Muscle layer of colon (tissue), 2 donors: ENCODE data around the gene TPSAB1.
"Not testable (repeated sequence)": the region's sequence is repeated elsewhere in the genome, so short reads cannot be mapped to it uniquely, and the experiment has no call there.

Experiments used
- H3K27ac ChIP-seq: one replicate; pipeline ENCODE4 v1.7.0; 2013; ENCODE audit warnings: low read depth, mild to moderate bottlenecking, low read length, moderate library complexity
- H3K27me3 ChIP-seq, 2 donors: one replicate each; pipeline ENCODE4 v1.7.0; 2013; ENCODE audit warnings: low read length in 2 of 2, mild to moderate bottlenecking in 2 of 2; ENCODE audit not compliant: insufficient read depth in 2 of 2, control insufficient read depth in 1 of 2
- H3K36me3 ChIP-seq: one replicate; pipeline ENCODE4 v1.7.0; 2013; ENCODE audit warnings: mild to moderate bottlenecking, low read length; ENCODE audit not compliant: insufficient read depth
- H3K4me1 ChIP-seq: one replicate; pipeline ENCODE4 v1.7.0; 2013; ENCODE audit warnings: mild to moderate bottlenecking, low read length; ENCODE audit not compliant: insufficient read depth
- H3K4me3 ChIP-seq, 2 donors: one replicate each; pipeline ENCODE4 v1.7.0; 2013; ENCODE audit warnings: low read length in 2 of 2, low read depth in 1 of 2, mild to moderate bottlenecking in 1 of 2, moderate library complexity in 1 of 2
- H3K9ac ChIP-seq: one replicate; pipeline ENCODE4 v1.7.0; 2013; ENCODE audit warnings: low read length
- H3K9me3 ChIP-seq: one replicate; pipeline ENCODE4 v1.7.0; 2013; ENCODE audit warnings: mild to moderate bottlenecking, low read length
- donor health status: abdominal sarcoma.
- donor health status: Adenocarcinoma of cecum.

Gene TPSAB1

DNA sequence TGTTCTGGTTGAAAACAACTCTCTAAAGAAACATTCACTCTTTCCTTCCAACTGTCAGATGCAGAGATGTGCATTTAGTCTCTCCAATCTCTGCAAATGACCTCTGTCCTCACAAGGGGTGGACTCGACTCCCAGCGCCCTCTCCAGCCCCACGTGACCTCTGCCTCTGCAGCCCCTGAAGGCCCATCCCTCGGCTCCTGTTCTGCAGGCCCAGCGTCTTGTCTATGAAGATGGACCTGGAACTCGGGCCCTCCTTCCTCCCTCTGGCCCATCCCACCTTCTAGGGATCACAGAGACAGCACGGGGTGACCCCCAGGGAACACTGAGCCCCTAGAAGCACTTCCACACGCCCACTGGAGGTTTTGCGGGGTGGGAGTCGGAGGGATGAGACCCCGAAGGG, 2.9 kb downstream of the TPSAB1 start:
- H3K9ac ChIP-seq, H3K27ac ChIP-seq, H3K4me3 ChIP-seq, H3K36me3 ChIP-seq, H3K9me3 ChIP-seq, H3K4me1 ChIP-seq: not testable (repeated sequence)
- peaks cover 0 to 10% of the 10 kb centered on the region in 2 donors for H3K27me3 ChIP-seq

DNA sequence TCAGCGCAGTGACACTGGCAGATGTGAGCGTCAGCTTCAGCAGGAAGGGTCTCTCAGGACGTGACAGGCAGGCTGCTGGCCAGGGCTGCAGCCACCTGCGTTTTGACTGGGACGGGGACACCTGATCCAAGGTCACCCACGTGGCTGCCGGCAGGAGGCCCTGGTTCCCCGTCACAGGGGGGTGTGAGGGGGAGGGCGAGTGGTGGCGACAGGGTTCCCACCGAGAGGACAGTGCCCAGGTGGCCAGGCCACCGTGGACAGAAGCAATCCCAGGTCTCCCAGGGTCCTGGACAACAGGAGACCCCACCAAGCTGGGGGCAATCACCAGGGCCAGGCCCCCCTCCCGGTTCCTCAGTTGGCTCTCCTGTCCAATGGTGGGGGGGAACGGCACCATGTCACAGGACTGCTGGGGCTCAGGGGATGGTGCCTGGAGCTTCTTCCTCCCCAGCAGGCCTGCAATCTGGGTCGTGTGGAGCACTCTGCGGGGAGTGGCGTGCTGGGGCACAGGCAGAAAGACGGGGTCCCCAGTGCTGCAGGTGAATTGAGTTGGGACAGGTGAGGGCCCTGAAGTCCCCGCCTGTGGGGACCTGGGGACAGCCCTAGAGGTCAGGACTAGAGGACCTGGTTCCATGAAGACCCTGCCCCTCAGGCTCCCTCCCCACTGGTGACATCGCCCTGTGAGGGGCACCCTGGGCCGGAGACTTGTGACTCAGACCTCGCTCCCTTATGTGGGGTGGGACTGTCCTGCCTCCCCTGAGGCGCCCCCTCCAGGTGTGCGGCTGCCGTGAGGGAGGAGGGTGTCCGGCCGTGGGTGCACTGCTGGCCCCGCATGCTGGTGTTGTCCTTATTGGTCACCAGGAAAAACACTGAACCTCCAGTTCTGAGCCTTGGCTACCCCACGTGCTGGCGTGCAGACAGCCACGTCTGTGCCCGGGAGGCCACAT, 3.7 kb downstream of the TPSAB1 start:
- H3K9ac ChIP-seq, H3K4me1 ChIP-seq, H3K36me3 ChIP-seq, H3K9me3 ChIP-seq, H3K4me3 ChIP-seq, H3K27ac ChIP-seq: not testable (repeated sequence)
- peaks cover 0 to 10% of the 10 kb centered on the region in 2 donors for H3K27me3 ChIP-seq

DNA sequence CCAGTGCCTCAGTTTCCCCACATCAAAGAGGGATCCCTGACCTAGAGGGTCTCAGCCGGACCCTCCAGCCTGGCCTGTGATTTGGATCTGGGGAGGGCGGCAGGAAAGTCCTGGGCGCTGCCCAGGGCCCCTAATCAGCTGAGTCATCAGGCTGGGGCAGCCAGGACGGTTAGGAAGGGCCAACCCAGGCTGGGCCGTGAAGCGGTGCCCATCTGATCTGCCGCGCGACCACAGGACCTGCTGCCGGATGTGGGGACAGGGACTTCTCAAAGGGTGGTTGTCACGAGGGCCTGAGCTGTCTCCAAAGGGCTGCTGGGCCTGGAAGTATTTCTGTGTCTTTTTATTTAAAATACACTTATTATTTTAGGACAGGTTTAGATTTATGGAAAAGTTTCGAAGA, 4.4 kb downstream of the TPSAB1 start:
- Histone ChIP-seq H3K9me3 (no peaks in the 10 kb centered on the region), H3K4me1 (no peaks in the 10 kb centered on the region), H3K27ac (no peak overlapping the region), H3K36me3 (no peaks in the 10 kb centered on the region), H3K27me3 (peaks cover 0 to 10% of the 10 kb centered on the region in 2 donors), H3K4me3 (no peak overlapping the region), H3K9ac (no peak overlapping the region)

DNA sequence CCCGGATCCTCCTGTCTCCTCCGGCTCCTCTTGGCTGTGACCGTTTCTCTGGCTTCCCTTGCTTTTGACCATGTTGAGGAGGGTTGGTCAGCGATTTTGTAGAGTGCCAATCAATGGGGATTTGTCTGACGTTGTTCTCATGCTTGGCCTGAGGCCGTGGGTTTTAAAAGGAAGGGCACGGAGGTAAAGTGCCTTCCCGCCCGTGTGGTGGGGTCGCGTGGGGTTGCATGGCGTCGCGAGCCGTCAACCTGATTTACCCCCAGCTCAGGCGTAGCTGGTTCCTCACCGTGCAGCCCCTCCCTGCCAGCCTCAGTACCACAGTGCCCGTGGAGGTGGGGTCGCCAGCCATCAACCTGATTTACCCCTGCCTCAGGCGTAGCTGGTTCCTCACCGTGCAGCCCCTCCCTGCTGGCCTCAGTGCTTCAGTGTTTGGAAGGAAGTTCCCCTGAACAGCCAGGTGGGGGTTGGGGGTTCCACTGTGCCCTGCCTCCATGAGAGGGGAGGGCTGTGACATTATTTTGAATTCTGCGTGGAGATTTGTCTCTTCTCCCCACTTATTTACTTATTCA, 5.0 kb downstream of the TPSAB1 start:
- Histone ChIP-seq H3K36me3 (no peaks in the 10 kb centered on the region), H3K4me3 (no peak overlapping the region), H3K9me3 (no peaks in the 10 kb centered on the region), H3K9ac (no peak overlapping the region), H3K4me1 (no peaks in the 10 kb centered on the region), H3K27ac (no peak overlapping the region), H3K27me3 (peaks cover 0 to 10% of the 10 kb centered on the region in 2 donors)

DNA sequence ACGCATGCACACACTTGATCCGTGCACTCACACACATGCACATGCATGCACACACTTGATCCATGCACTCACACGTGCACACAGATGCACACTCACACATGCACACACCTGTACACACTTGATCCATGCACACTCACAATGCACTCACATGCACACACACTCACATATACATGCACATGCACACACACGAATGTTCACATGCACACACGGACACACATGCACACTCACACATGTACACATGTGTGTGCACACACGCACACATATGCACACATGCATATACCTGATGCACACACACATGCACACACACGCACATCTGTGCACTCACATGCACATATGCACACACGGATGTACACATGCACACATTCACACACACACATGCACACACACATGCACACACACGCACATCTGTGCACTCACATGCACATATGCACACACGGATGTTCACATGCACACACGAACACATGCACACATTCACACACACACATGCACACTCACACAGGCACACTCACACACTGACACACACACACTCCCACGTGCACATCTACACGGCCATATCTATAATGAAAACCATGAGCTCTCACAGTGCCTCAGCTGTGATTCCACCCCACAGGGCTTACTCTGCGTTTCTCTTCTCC, 7.5 kb downstream of the TPSAB1 start:
- not testable (repeated sequence) for H3K36me3 ChIP-seq, H3K27ac ChIP-seq, H3K9me3 ChIP-seq, H3K9ac ChIP-seq, H3K4me1 ChIP-seq, H3K4me3 ChIP-seq
- peaks cover 0 to 10% of the 10 kb centered on the region in 2 donors for H3K27me3 ChIP-seq

DNA sequence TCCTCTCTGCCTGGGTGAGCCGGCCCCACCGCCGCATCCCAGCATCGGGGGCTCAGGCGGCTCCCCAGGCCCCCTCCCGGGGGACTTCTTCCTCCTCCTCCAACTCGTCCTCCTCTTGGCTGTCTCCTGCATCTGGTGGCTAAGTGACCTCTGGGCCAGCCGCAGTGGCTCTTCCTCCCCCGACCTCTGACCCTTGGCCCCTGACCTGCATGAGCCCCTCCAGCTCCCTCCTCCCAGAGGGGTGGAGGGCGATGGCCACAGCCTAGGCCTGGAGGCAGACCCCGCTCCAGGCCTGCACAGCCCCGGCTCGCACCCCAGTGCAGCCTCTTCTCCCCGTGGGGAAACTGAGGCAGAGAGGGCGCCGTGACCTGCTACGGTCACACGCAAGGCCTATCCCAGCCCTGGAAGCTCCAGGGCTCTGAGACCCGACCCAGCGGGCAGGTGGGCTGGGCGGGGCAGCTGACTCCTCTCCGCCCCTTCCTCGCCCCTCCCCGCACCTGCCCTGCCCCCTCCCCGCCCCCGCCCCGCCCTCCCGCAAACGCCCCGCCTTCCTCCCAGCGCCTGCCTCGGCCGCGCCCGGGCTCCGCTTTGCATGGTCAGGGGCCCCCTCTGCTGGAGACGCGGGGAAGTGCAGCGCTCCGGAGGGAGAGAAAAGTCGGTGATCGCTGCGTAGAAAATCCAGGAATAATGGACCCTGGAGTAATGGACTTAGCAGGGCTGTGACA, 8.7 kb downstream of the TPSAB1 start:
- not testable (repeated sequence) for H3K36me3 ChIP-seq, H3K9me3 ChIP-seq, H3K9ac ChIP-seq, H3K27ac ChIP-seq, H3K4me3 ChIP-seq, H3K4me1 ChIP-seq
- H3K27me3 ChIP-seq, result peaks cover 0 to 10% of the 10 kb centered on the region in 2 donors

DNA sequence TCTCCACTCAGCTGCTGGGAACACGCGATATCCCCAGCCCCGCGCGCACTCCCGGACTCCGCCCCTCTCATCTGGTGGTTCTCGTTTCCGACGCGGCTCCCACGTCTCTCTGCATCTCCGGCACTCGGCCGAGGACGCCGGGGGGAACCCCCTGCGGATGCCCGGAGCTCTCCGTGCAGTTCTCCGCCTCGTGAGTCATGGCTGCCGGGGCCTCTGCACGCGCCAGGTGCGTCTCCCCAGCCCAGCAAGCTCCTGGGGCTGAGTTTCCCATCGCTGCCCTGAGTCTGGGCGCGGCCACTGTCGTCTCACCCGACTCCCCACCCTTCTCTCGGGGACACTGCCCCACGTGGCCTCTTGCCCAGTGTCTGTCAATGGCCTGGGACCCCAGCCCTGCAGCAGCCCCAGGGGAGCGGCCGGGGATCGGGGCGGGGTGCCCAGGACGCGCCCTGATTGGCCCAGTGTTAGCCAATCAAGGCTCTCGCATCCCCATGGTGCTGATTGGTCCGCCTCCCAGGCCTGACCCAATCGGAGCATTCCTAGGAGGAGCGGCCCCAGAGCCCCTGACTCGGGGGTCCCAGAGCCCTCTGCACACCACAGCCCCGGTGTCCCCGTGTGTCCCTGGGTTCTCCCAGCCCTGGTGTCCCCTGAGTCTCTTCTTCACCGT, 13.3 kb downstream of the TPSAB1 start:
- H3K9me3 ChIP-seq, H3K9ac ChIP-seq, H3K4me1 ChIP-seq, H3K36me3 ChIP-seq, H3K4me3 ChIP-seq, H3K27ac ChIP-seq: not testable (repeated sequence)
- H3K27me3 ChIP-seq, result peaks cover 0 to 25% of the 10 kb centered on the region in 2 donors

DNA sequence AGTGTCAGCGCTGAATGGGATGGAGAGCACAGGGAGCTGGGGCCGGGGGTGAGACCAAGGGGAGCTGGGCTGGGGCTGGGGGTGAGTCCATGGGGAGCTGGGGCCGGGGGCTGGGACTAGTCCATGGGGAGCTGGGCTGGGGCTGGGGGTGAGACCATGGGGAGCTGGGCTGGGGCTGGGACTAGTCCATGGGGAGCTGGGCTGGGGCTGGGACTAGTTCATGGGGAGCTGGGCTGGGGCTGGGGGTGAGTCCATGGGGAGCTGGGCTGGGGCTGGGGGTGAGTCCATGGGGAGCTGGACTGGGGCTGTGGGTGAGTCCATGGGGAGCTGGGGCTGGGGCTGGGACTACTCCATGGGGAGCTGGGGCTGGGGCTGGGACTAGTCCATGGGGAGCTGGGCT, 14.3 kb downstream of the TPSAB1 start:
- not testable (repeated sequence) for H3K36me3 ChIP-seq, H3K4me1 ChIP-seq, H3K9me3 ChIP-seq, H3K9ac ChIP-seq, H3K4me3 ChIP-seq, H3K27ac ChIP-seq
- H3K27me3 ChIP-seq, result peaks cover 0 to 35% of the 10 kb centered on the region in 2 donors

DNA sequence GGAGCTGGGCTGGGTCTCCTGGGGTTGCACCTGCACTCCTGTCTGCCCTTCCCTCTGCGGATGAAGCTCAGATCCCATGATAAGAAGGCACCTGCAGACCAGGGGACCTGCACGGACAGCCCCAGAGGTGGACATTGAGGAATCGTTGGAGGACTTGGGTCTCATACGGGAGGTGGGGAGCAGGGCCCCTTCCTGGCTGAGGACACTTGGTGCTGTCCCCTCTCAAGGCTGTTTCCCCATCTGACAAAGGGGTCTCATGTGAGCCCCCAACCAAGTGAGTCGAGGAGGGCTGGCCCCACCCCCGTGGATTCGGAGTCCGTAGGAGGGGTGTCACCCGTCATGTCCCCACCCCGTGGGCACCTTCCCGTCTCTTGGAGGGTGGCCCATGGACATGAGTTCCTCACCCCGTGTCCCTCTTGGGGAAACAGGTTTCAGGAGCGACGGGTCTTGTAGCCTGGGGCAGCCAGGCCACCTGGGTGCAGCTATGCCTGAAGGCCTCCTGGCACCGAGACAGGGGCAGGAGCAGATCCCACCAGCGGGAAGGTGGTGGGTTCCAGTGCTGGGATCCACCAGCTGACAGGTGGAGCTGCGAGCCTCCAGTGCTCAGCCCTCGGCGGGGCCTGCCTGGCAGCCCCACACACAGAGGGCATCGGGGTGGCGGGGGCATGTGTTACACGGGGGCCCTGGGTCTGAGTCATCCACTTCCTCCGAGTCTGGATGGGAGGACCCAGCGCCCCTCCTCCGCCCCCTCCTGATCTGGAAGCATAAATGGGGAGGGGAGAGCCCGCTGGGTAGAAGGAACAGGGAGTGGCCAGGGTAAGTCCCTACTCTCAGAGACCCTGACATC, 15.0 kb downstream of the TPSAB1 start, which contains the start of gene TPSD1:
Gene TPSD1, plus strand, starts transcription at position 794 of the 847 bp plus-strand sequence. CDS start 212 bp downstream, outside the sequence.
- H3K27me3 ChIP-seq, result peaks cover 0 to 42% of the 10 kb centered on the region in 2 donors
- H3K36me3 ChIP-seq, result not testable (repeated sequence)

DNA sequence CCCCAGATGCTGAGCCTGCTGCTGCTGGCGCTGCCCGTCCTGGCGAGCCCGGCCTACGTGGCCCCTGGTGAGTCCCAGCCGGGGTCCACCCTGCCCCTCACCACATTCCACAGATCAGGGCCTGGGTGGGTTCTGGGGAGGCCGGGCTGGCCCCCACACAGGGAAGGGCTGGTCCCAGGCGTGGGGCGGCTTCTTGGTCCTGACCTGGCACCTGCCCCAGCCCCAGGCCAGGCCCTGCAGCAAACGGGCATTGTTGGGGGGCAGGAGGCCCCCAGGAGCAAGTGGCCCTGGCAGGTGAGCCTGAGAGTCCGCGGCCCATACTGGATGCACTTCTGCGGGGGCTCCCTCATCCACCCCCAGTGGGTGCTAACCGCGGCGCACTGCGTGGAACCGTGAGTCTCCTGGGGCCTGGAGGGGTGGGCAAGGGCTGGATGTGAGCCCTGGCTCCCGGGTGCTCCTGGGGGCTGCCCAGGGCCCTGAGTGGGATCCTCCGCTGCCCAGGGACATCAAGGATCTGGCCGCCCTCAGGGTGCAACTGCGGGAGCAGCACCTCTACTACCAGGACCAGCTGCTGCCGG, 15.9 kb downstream of the TPSAB1 start:
- not testable (repeated sequence) for H3K27ac ChIP-seq, H3K4me3 ChIP-seq
- peaks cover 0 to 50% of the 10 kb centered on the region in 2 donors for H3K27me3 ChIP-seq

More for the DNA sequence above, 15.0 kb downstream of the TPSAB1 start, which contains the start of gene TPSD1:
- not testable (repeated sequence) for H3K4me3 ChIP-seq, H3K27ac ChIP-seq, H3K9me3 ChIP-seq, H3K4me1 ChIP-seq, H3K9ac ChIP-seq

More for the DNA sequence above, 15.9 kb downstream of the TPSAB1 start:
- H3K9ac ChIP-seq, H3K4me1 ChIP-seq, H3K9me3 ChIP-seq, H3K36me3 ChIP-seq: not testable (repeated sequence)
